ENCODE results near the gene NAXD. TPM values are rescaled to one million over a fixed set of nuclear protein-coding genes. Genes with fewer than 3 reads are reported as not detected.

Gene NAXD
- total RNA-seq, 3 donors from 2014 or later, result 23.4 to 34.8 (median 32.1) TPM

GRCh38 chr13:110662777-110663443 lies 47.6 kb downstream of the NAXD start:
- no peak for DNase-seq (ENCODE audit: low spot score in 2 of 2)
- H3K27me3 ChIP-seq, result no peaks in the 10 kb centered on the region
- TF ChIP-seq POLR2A (IDR thresholded peaks at IDR 0.05), result no peak
- TF ChIP-seq POLR2AphosphoS5 (IDR thresholded peaks at IDR 0.05), result no peak
- TF ChIP-seq CTCF (IDR thresholded peaks at IDR 0.05), result no peak
- H3K4me1 ChIP-seq, result no peaks in the 10 kb centered on the region
- H3K9me3 ChIP-seq, result peaks cover 4% of the 10 kb centered on the region in 2 donors
- H3K36me3 ChIP-seq, result no peaks in the 10 kb centered on the region
- no peak overlapping the region for H3K27ac ChIP-seq
- H3K4me3 ChIP-seq, result no peak overlapping the region
- intact Hi-C loops (cut with DNase I; ENCODE audit: low total_unique reads), result no loop called here

GRCh38 chr13:110663491-110663890 lies 48.1 kb downstream of the NAXD start:
- TF ChIP-seq POLR2A (IDR thresholded peaks at IDR 0.05), result no peak
- no peak for TF ChIP-seq POLR2AphosphoS5 (IDR thresholded peaks at IDR 0.05)
- TF ChIP-seq CTCF (IDR thresholded peaks at IDR 0.05), result no peak
- Histone ChIP-seq H3K4me3 (no peak overlapping the region), H3K27me3 (no peaks in the 10 kb centered on the region), H3K36me3 (no peaks in the 10 kb centered on the region), H3K9me3 (peaks cover 4% of the 10 kb centered on the region in 2 donors), H3K4me1 (no peaks in the 10 kb centered on the region), H3K27ac (no peak overlapping the region)
- intact Hi-C loops (cut with DNase I; ENCODE audit: low total_unique reads), result no loop called here
- no peak for DNase-seq (ENCODE audit: low spot score in 2 of 2)

- Histone ChIP-seq H3K36me3 (no peaks in the 10 kb centered on the region), H3K27ac (no peak overlapping the region), H3K9me3 (peaks cover 4% of the 10 kb centered on the region in 2 donors), H3K27me3 (no peaks in the 10 kb centered on the region), H3K4me1 (no peaks in the 10 kb centered on the region), H3K4me3 (no peak overlapping the region)
- intact Hi-C loops (cut with DNase I; ENCODE audit: low total_unique reads), result no loop called here
- DNase-seq (ENCODE audit: low spot score in 2 of 2), result no peak
- TF ChIP-seq POLR2A (IDR thresholded peaks at IDR 0.05) (no peak), POLR2AphosphoS5 (IDR thresholded peaks at IDR 0.05) (no peak), CTCF (IDR thresholded peaks at IDR 0.05) (no peak)
Measured at GRCh38 chr13:110664041-110664440, 48.7 kb downstream of the NAXD start.

- Histone ChIP-seq H3K4me3 (no peak overlapping the region), H3K36me3 (no peaks in the 10 kb centered on the region), H3K4me1 (no peaks in the 10 kb centered on the region), H3K27ac (no peak overlapping the region), H3K9me3 (peaks cover 4% of the 10 kb centered on the region in 2 donors), H3K27me3 (no peaks in the 10 kb centered on the region)
- intact Hi-C loops (cut with DNase I; ENCODE audit: low total_unique reads), result no loop called here
- no peak for TF ChIP-seq POLR2A (IDR thresholded peaks at IDR 0.05)
- no peak for DNase-seq (ENCODE audit: low spot score in 2 of 2)
Measured at GRCh38 chr13:110664673-110665072, 49.3 kb downstream of the NAXD start.

GRCh38 chr13:110665491-110666254 lies 50.3 kb downstream of the NAXD start:
- Histone ChIP-seq H3K4me3 (no peak overlapping the region), H3K27ac (no peak overlapping the region), H3K4me1 (no peaks in the 10 kb centered on the region), H3K36me3 (no peaks in the 10 kb centered on the region), H3K9me3 (no peaks in the 10 kb centered on the region), H3K27me3 (no peaks in the 10 kb centered on the region)
- intact Hi-C loops (cut with DNase I; ENCODE audit: low total_unique reads), result no loop called here
- no peak for TF ChIP-seq POLR2AphosphoS5 (IDR thresholded peaks at IDR 0.05)
- TF ChIP-seq POLR2A (IDR thresholded peaks at IDR 0.05), result no peak
- TF ChIP-seq CTCF (IDR thresholded peaks at IDR 0.05), result no peak
- DNase-seq (ENCODE audit: low spot score in 2 of 2), result no peak
